Activated naive CD4-positive, alpha-beta T cell treated with Interleukin-2 at 50 U/mL for 16 hours (primary cell): ENCODE measurements around the gene CWC27.

Experiments used
- DNase-seq: peaks from one replicate; pipeline ENCODE4 v3.0.0-alpha.2; 2020

The CWC27 gene

DNA sequence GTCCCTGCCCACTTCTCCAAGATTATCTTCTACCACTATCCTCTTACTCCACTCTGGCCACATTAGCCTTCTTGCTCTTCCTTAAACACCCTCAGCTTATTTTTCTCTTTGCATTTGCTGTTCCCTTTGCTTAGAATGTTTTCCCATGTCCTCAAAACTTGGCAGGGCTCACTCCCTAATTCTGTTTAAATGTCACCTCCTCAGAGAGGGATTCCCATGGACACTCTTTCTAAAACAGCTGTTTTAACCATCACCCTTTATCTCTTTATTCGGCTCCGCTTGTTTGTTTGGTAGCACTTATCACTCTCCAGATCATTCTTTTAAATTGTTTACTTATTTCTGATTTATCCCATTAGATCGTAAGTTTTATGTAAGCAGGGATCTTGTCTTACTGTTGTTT is 278.5 kb downstream of the CWC27 start:
- DNase-seq: no peak

GRCh38 chr5:65047948-65048690 is 279.4 kb downstream of the CWC27 start:
- DNase-seq: no peak

DNA sequence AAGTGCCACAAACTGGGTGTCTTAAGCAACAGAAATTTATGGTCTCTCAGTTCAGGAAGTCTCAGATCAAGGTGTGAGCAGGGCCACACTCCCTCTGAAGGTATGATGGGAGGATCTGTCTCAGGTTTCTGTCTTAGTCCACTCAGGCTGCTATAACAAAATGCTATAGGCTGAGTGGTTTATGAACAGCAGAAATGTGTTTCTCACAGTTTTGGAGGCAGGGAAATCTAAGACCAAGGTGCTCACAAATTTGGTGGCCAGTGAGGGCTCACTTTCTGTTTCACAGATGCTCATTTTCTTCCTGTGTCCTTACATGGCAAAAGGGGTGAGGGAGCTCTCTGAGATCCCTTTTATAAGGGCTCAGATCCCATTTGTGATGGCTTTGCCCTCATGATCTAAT is 281.4 kb downstream of the CWC27 start:
- DNase-seq: no peak

GRCh38 chr5:65050826-65051498 is 282.2 kb downstream of the CWC27 start:
- no peak for DNase-seq

DNA sequence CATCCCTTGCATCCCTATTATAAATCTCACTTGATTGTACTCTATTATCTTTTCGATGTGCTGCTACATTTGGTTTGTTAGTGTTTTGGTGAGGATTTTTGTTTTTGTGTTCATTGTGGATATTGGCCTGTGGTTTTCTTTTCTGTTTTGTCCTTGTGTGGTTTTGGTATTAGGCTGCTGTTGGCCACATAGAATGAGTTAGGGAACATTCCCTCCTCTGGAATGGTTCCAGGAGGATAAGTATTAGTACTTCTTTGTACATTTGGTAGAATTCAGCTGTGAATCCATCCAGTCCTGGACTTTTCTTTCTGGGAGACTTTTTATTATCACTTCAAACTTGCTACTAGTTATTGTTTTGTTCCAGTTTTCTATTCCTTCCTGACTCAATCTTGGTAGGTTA is 287.2 kb downstream of the CWC27 start:
- no peak for DNase-seq

DNA sequence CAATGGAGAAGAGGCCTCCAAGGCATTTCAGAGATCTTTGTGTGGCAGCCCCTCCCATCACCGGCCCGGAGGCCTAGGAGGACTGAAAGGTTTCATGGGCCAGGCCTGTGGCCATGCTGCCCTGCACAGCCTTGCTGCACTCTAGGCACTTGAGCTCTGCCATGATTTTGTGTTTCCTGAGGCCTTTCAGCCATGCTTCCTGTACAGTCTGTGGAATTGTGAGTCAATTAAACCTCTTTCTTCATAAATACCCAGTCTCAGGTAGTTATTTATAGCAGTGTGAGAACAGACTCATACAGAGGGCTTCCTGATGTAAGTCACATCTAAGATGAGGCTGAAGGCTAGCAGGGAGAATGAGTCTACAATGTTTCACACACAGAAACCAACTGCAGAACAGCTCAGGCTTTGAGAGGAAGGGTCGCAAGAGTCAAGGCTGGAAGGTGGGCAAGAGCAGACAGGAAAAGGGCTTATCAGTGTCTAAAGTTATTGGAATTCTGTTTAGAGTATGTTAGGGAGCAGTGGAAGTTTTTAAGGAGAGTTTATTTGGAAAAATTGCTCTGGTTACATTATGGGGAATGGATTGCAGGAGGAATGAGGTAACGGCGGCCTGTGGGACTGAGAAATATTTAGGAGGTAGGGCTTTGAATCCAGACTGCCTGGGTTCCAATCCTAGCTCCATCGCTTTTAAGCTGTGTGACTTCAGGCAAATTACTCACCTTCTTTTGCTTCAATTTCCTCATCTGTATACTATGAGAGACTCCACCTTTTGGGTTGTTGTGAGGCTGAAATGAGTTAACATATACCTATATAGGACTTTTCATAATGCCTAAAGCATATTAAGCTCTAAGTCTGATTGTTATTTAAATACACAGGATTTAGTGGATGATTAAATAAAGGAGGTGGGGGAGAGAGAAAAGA is 291.2 kb downstream of the CWC27 start:
- no peak for DNase-seq

- no peak for DNase-seq
These were observed 292.7 kb downstream of the CWC27 start for GRCh38 chr5:65061250-65061973.

DNA sequence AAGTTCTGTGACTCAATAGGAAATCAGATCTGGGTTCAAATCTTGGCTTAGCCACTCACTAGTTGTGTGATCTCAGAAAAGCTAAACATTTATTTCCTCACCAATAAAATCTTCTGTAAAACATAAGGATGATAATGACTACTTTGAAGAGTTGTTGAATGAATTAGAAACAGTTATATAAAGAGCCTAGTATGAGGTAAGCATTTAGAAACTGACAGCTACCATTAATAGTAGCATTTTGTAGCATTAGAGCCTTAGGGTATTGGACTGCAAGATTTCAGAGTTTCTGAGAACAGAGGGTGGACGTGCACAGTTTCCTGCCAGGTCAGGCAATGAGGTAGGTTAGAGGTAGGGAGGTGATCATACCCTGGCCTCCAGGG is 293.2 kb downstream of the CWC27 start:
- DNase-seq: no peak

DNA sequence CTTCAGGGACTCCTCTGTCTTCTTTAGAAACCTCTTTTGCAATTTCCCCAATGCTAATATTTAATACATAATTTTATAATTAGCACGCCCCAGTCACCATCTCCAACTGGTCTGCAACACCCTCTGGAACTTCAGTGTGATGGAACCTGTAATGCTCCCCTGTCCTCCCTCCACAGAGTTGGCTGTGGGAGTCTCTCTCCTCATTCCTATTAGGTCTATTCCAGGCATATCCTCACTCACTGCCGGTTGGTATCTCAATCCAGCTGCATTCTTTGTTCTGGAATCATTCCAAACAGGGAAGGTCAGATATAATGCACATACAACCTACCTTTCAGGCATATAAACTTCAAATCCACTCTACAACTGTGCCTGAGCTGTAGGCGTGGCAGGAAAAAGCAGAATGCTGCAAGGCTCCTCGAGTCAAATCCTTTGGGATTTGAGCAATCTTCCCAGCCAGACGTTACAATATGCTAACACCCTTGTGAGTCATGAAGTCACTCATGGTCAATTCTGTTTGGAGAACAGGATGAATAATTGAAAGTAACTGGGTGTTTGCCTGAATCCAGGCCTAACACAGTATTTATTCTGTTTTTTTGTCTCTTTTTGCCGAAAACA is 293.8 kb downstream of the CWC27 start:
- DNase-seq: no peak

DNA sequence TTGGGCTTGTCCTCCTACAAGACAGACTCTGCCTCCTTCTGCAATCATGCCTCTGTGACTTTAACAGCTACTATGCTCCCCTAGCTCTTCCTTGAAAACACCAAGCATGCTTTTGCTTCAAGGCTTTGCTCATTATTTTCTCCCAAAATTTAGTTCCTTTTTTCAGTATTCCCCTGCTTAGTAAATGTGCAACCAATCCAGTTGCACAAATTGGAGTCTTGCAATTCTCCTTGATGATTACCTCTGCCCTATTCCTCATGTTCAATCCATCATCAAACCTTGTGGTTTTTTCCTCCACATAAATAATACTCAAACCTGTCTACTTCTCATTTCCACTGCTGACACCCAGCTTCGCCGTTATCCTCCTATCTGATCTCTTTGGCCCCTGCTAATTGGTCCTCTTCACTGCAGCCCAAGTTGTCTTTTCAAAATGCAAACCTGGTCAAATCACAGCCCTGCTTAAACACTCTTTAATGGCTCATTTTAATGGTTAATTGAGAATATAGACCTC is 296.3 kb downstream of the CWC27 start:
- DNase-seq: no peak

DNA sequence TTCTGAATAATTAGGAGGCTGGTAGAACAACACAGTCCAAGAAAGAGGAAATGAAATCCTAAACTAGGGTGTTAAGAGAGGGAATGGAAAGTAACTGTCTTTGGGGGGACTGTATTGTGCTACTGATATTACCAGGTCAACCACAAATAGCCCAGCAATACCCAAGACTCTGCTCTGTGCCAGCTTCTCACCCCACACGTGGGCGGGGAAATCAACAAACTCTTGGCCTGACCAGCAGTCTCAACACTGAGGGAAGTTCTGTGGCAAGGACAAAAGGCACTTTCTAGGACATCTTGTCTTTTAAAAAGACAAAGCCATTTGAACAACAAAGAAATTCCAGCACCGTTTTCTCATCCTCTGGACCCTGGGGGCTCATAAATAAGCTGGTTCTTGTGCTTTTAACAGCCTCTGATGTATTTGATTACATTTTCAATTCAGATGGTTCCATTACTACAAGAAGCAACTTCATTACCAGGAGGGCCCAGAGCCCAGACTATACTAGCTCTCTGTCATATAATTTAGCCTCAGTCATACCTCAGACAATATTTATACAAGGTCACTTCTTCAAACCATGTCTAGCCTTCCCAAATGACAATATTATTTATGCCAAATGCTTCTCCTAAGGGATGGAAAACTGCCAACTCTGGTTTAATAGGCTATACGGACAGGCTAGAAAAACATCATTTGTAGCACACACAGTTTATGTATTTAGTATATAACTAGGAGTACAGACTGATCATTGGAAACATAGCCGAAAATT is 297.8 kb downstream of the CWC27 start:
- DNase-seq: no peak

- no peak for DNase-seq
These were observed 298.4 kb downstream of the CWC27 start for GRCh38 chr5:65067147-65067506.
